Chondrocyte (in vitro differentiated cells): ENCODE data around the gene MIF. TPM values are rescaled to one million over a fixed set of nuclear protein-coding genes. Genes with fewer than 3 reads are reported as not detected.

Experiments used
- DNase-seq: peaks from one replicate; pipeline ENCODE4 v3.0.0; 2021; ENCODE audit warnings: mixed read lengths, low spot score
- H3K27ac Mint-ChIP-seq: one replicate; pipeline ENCODE4 v1.8.0; 2021; ENCODE audit warnings: mild to moderate bottlenecking, moderate library complexity, mixed read lengths; ENCODE audit not compliant: unreplicated experiment
- H3K27me3 Mint-ChIP-seq: 2 replicates; pipeline ENCODE4 v1.8.0; 2021; ENCODE audit warnings: low read depth, mixed read lengths
- H3K36me3 Mint-ChIP-seq: 2 replicates; pipeline ENCODE4 v1.8.0; 2021; ENCODE audit warnings: low read depth, mixed read lengths
- H3K4me1 Mint-ChIP-seq: 2 replicates; pipeline ENCODE4 v1.8.0; 2021; ENCODE audit warnings: low read depth, mild to moderate bottlenecking, mixed read lengths
- H3K4me3 Mint-ChIP-seq: one replicate; pipeline ENCODE4 v1.8.0; 2021; ENCODE audit warnings: mild to moderate bottlenecking, moderate library complexity, mixed read lengths; ENCODE audit not compliant: unreplicated experiment
- H3K9me3 Mint-ChIP-seq: 2 replicates; pipeline ENCODE4 v1.8.0; 2021; ENCODE audit warnings: low read depth, mixed read lengths
- CTCF ChIP-seq: fragments of 200-600 bp; sonication (generic); IDR thresholded peaks from 2 replicates; pipeline ENCODE4 v1.5.0; 2021; ENCODE audit warnings: antibody characterized with exemption, mild to moderate bottlenecking, moderate library complexity
- total RNA-seq: library from RNA; stranded (reverse); gene quantifications from 3 replicates; pipeline ENCODE4 v1.2.1, GENCODE V29; 2021

MIF gene
- total RNA-seq, 1 donor from 2014 or later, result 502 TPM

GRCh38 chr22:23908587-23909205, 14.5 kb downstream of the MIF start:
- H3K9me3 Mint-ChIP-seq, result no peaks in the 10 kb centered on the region
- peaks cover 1% of the 10 kb centered on the region for H3K36me3 Mint-ChIP-seq
- no peak for TF ChIP-seq CTCF
- H3K4me3 Mint-ChIP-seq, result no peak overlapping the region
- no peak for DNase-seq
- H3K4me1 Mint-ChIP-seq, result peaks cover 9% of the 10 kb centered on the region
- no peaks in the 10 kb centered on the region for H3K27me3 Mint-ChIP-seq
- H3K27ac Mint-ChIP-seq, result no peak overlapping the region

DNA sequence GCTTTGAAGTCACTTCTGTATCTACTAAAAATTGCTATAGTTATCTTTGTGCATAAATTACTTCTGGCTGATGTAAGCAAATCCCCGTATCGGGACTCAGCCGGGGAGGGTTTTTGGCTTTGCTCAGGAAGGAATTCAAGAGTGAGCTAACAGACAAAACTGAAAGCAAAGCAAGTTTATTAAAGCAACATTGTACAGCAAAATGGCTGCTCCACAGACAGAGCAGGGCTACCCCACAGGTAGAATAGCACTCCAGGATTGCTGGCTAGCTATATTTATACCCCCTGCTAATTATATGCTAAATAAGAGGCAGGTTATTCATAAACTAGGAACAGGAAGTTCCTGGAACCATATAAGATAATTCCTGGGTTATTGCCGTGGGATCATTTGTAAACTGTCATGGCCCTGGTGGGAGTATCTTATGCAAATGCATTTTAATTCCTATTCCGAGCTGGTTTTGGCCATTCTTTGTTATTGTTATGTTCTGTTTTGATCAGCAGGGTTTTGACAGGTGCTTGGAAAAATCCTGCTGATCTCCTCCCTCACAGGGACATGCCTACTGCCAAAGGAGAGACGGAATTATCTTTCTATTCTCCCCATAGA, 15.2 kb downstream of the MIF start:
- Mint-ChIP-seq H3K36me3 (peaks cover 1% of the 10 kb centered on the region), H3K4me1 (peaks cover 14% of the 10 kb centered on the region), H3K9me3 (no peaks in the 10 kb centered on the region), H3K4me3 (no peak overlapping the region), H3K27me3 (no peaks in the 10 kb centered on the region), H3K27ac (no peak overlapping the region)
- TF ChIP-seq CTCF, result no peak
- no peak for DNase-seq

- no peak for TF ChIP-seq CTCF
- DNase-seq, result no peak
- Mint-ChIP-seq H3K27me3 (no peaks in the 10 kb centered on the region), H3K36me3 (peaks cover 1% of the 10 kb centered on the region), H3K4me3 (no peak overlapping the region), H3K9me3 (no peaks in the 10 kb centered on the region), H3K27ac (no peak overlapping the region), H3K4me1 (peaks cover 19% of the 10 kb centered on the region)
Observed at GRCh38 chr22:23910496-23911190, 16.5 kb downstream of the MIF start.

- Mint-ChIP-seq H3K4me3 (no peak overlapping the region), H3K36me3 (peaks cover 1% of the 10 kb centered on the region), H3K27ac (no peak overlapping the region), H3K27me3 (no peaks in the 10 kb centered on the region), H3K4me1 (peaks cover 19% of the 10 kb centered on the region), H3K9me3 (no peaks in the 10 kb centered on the region)
- TF ChIP-seq CTCF, result no peak
- DNase-seq, result no peak
Observed at GRCh38 chr22:23911318-23911980, 17.3 kb downstream of the MIF start.

GRCh38 chr22:23912293-23912903, 18.2 kb downstream of the MIF start:
- H3K4me3 Mint-ChIP-seq, result no peak overlapping the region
- no peak for DNase-seq

More at GRCh38 chr22:23912293-23912903, 18.2 kb downstream of the MIF start:
- Mint-ChIP-seq H3K36me3 (peaks cover 1% of the 10 kb centered on the region), H3K27ac (no peak overlapping the region), H3K9me3 (no peaks in the 10 kb centered on the region), H3K27me3 (no peaks in the 10 kb centered on the region), H3K4me1 (peaks cover 19% of the 10 kb centered on the region)
- TF ChIP-seq CTCF, result no peak
